ENCODE data around the gene PGAP6. TPM values are rescaled to one million over a fixed set of nuclear protein-coding genes. Genes with fewer than 3 reads are reported as not detected.

PGAP6 gene
- total and polyA plus RNA-seq, 2 of the 8 experiments (the other 6 are each of a cell fraction or from before 2014, with no cell fraction given) = 86.8 to 364 TPM

- TF ChIP-seq SIN3A (conservative IDR thresholded peaks at IDR 0.05 in 1 of 2, IDR thresholded peaks at IDR 0.05 in 1 of 2; ENCODE audit: low read depth in 1 of 2, low read length in 2 of 2) (no peak), CTBP2 (IDR thresholded peaks at IDR 0.05; ENCODE audit: borderline replicate concordance, insufficient read depth, insufficient read length, low read length) (no peak), RNF2 (IDR thresholded peaks at IDR 0.05; ENCODE audit: borderline replicate concordance, low read depth, low read length, missing control alignments, poor library complexity, severe bottlenecking) (no peak), SIRT6 (IDR thresholded peaks at IDR 0.05; ENCODE audit: low read length) (no peak), EGR1 (IDR thresholded peaks at IDR 0.05; ENCODE audit: borderline replicate concordance, low read depth, low read length) (no peak), GABPA (IDR thresholded peaks at IDR 0.05; ENCODE audit: borderline replicate concordance, insufficient read depth, low read length) (no peak), BACH1 (IDR thresholded peaks at IDR 0.05; ENCODE audit: low read length) (no peak), CHD1 (IDR thresholded peaks at IDR 0.05; ENCODE audit: low read depth, low read length) (no peak)
Measured at GRCh38 chr16:347203-347602, 34.6 kb downstream of the PGAP6 start (continued).

Data from H1 (cell line).